Osteocyte (in vitro differentiated cells): ENCODE results near the gene ARSI. TPM values are rescaled to one million over a fixed set of nuclear protein-coding genes. Genes with fewer than 3 reads are reported as not detected.

Source experiments
- DNase-seq: peaks from one replicate; pipeline ENCODE4 v3.0.0; 2021; ENCODE audit warnings: mixed read lengths; ENCODE audit not compliant: unreplicated experiment; ENCODE audit errors: extremely low spot score
- H3K27ac Mint-ChIP-seq: one replicate; pipeline ENCODE4 v1.8.0; 2021; ENCODE audit warnings: mild to moderate bottlenecking, mixed read lengths; ENCODE audit not compliant: unreplicated experiment
- H3K27me3 Mint-ChIP-seq: one replicate; pipeline ENCODE4 v1.8.0; 2021; ENCODE audit warnings: mixed read lengths; ENCODE audit not compliant: unreplicated experiment
- H3K36me3 Mint-ChIP-seq: one replicate; pipeline ENCODE4 v1.8.0; 2021; ENCODE audit warnings: mixed read lengths; ENCODE audit not compliant: unreplicated experiment
- H3K4me1 Mint-ChIP-seq: one replicate; pipeline ENCODE4 v1.8.0; 2021; ENCODE audit warnings: mixed read lengths; ENCODE audit not compliant: unreplicated experiment
- H3K4me3 Mint-ChIP-seq: one replicate; pipeline ENCODE4 v1.8.0; 2021; ENCODE audit warnings: mild to moderate bottlenecking, moderate library complexity, mixed read lengths; ENCODE audit not compliant: unreplicated experiment
- H3K9me3 Mint-ChIP-seq: one replicate; pipeline ENCODE4 v1.8.0; 2021; ENCODE audit warnings: mixed read lengths; ENCODE audit not compliant: unreplicated experiment
- total RNA-seq: library from RNA; stranded (reverse); gene quantifications from 2 replicates; pipeline ENCODE4 v1.2.1, GENCODE V29; 2021
- TF ChIP-seq, protein P1 (sequence below): fragments of 200-600 bp; sonication (generic); IDR thresholded peaks from 2 replicates; pipeline ENCODE4 v1.5.0; 2021; ENCODE audit warnings: antibody characterized with exemption, mild to moderate bottlenecking, moderate library complexity

The ARSI gene
- total RNA-seq, 1 donor from 2014 or later, result 0.51 TPM

GRCh38 chr5:150283904-150284303, 18.8 kb downstream of the ARSI start:
- Mint-ChIP-seq H3K9me3 (no peaks in the 10 kb centered on the region), H3K36me3 (no peaks in the 10 kb centered on the region), H3K4me3 (no peak overlapping the region), H3K4me1 (no peaks in the 10 kb centered on the region), H3K27me3 (peaks cover 23% of the 10 kb centered on the region), H3K27ac (no peak overlapping the region)
- no peak for DNase-seq
- TF ChIP-seq, protein P1, sequence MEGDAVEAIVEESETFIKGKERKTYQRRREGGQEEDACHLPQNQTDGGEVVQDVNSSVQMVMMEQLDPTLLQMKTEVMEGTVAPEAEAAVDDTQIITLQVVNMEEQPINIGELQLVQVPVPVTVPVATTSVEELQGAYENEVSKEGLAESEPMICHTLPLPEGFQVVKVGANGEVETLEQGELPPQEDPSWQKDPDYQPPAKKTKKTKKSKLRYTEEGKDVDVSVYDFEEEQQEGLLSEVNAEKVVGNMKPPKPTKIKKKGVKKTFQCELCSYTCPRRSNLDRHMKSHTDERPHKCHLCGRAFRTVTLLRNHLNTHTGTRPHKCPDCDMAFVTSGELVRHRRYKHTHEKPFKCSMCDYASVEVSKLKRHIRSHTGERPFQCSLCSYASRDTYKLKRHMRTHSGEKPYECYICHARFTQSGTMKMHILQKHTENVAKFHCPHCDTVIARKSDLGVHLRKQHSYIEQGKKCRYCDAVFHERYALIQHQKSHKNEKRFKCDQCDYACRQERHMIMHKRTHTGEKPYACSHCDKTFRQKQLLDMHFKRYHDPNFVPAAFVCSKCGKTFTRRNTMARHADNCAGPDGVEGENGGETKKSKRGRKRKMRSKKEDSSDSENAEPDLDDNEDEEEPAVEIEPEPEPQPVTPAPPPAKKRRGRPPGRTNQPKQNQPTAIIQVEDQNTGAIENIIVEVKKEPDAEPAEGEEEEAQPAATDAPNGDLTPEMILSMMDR, result no peak

- Mint-ChIP-seq H3K9me3 (no peaks in the 10 kb centered on the region), H3K4me3 (no peak overlapping the region), H3K36me3 (no peaks in the 10 kb centered on the region), H3K27ac (no peak overlapping the region), H3K27me3 (peaks cover 23% of the 10 kb centered on the region), H3K4me1 (peaks cover 6% of the 10 kb centered on the region)
- TF ChIP-seq, protein P1, result no peak
- DNase-seq, result no peak
These were observed 20.7 kb downstream of the ARSI start for GRCh38 chr5:150281987-150282386.

- H3K36me3 Mint-ChIP-seq, result no peaks in the 10 kb centered on the region
- DNase-seq, result no peak
These were observed 23.2 kb downstream of the ARSI start for GRCh38 chr5:150279330-150280020.

DNA sequence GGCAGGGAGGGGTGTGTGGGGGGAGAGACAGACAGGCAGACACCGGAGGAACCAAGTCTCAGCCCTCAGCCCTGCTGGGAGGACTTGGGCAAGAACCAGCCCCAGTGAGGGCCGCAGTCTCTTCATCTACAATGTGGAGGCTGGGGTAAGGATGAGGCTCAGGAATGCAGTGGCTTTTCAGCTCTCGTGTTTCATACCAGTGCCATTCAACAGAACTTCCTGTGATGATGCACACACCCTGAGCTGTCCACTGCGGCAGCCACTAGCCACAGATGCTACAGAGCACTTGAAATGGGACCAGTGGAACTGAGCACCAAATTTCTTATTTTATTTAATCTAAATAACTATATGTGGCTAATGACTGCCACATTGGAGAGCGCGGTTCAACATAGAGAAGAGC, 23.8 kb downstream of the ARSI start:
- peaks cover 19% of the 10 kb centered on the region for H3K27me3 Mint-ChIP-seq
- H3K9me3 Mint-ChIP-seq, result no peaks in the 10 kb centered on the region
- TF ChIP-seq, protein P1, result no peak
- DNase-seq, result no peak
- no peaks in the 10 kb centered on the region for H3K36me3 Mint-ChIP-seq
- H3K4me3 Mint-ChIP-seq, result no peak overlapping the region
- H3K27ac Mint-ChIP-seq, result no peak overlapping the region
- peaks cover 6% of the 10 kb centered on the region for H3K4me1 Mint-ChIP-seq

More at GRCh38 chr5:150279330-150280020, 23.2 kb downstream of the ARSI start:
- Mint-ChIP-seq H3K4me3 (no peak overlapping the region), H3K27ac (no peak overlapping the region), H3K9me3 (no peaks in the 10 kb centered on the region), H3K4me1 (peaks cover 6% of the 10 kb centered on the region), H3K27me3 (peaks cover 20% of the 10 kb centered on the region)
- TF ChIP-seq, protein P1, result no peak

DNA sequence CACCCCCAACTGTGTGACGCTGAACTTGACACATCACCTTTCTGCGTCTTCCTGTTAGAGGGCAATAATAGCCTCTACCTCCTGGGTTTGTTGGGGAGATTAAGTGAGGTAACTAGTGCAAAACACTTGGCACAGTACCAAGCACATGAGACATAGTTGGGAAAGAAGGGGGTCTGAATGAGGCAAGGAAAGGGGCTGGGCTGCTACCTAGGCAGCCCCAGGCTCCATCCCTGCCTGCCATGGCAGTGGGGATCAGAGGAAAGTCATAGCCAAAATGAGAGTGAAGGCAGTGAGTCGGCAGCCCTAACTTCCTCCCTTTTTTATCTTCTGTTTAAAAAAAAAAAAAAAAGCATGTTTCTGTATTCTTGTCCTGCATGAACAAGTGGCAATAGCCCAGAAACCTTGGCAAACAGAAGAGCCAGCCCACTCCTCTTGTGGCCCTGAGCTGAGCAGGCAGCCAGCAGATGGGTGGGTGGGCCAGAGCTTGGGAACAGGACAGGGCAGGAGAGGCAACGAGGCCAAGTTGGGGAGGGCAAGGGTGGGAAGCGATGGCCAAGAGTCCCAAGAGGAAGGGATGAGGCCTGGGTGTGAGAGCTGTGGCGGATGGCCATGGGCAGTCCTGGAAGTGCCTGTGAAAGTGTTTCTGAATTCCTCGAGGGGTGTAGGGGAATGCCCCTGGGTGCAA, 24.5 kb downstream of the ARSI start:
- H3K36me3 Mint-ChIP-seq, result no peaks in the 10 kb centered on the region
- no peak overlapping the region for H3K27ac Mint-ChIP-seq
- DNase-seq, result no peak
- no peak overlapping the region for H3K4me3 Mint-ChIP-seq
- H3K9me3 Mint-ChIP-seq, result no peaks in the 10 kb centered on the region
- TF ChIP-seq, protein P1, result no peak
- H3K27me3 Mint-ChIP-seq, result peaks cover 13% of the 10 kb centered on the region
- peaks cover 6% of the 10 kb centered on the region for H3K4me1 Mint-ChIP-seq
